Amygdala (tissue), 56 donors: Measurements from ENCODE around the gene C2CD2.

Experiments
- DNase-seq, 56 donors: peaks; one replicate each; lab custom pipeline; 2025; lab: John Stamatoyannopoulos, UW

Gene C2CD2

GRCh38 chr21:41873426-41873825 lies 80.4 kb downstream of the C2CD2 start:
- DNase-seq = no peak

GRCh38 chr21:41873005-41873404 lies 80.8 kb downstream of the C2CD2 start:
- DNase-seq = no peak

DNA sequence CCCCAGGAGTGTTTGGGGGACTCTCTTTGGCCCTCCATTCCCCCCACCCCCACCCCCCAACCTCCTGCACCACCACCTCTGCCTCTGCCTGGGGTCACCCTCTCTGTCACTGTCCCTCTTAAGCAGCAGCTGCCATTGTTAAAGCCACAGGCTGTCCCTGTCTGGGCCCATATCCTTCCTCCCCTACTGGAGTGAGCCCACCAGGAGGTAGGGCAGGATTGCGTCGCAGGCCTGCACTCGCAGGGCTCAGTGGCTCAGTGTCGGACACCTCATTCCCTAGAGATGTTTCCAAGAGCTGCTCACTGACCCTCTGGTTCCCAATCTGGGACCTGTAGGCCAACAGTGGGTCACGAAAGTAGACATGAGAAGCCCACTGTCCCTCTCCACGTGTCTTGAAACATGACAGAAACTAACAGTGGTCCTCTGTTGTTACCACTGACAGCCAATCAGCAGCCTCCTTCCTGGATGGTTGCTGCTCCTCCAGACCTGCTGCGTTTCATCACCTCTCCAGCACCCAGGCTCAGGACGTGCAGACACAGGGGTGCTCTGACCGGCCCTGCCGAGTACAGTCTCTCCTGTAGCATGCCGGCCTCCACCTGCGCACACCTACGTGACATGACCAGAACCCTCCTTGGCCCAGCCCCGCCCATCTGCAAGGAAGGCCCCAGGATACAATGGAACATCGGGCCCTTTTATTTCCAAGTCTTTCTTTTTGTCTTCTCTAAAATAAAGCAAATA lies 82.4 kb downstream of the C2CD2 start:
- DNase-seq = no peak

- no peak for DNase-seq
Measured at GRCh38 chr21:41869771-41870170, 84.0 kb downstream of the C2CD2 start.

- no peak for DNase-seq
Measured at GRCh38 chr21:41868062-41868710, 85.6 kb downstream of the C2CD2 start.

GRCh38 chr21:41867313-41867712 lies 86.5 kb downstream of the C2CD2 start:
- DNase-seq = no peak

- no peak for DNase-seq
Measured at GRCh38 chr21:41866274-41866809, 87.5 kb downstream of the C2CD2 start.

DNA sequence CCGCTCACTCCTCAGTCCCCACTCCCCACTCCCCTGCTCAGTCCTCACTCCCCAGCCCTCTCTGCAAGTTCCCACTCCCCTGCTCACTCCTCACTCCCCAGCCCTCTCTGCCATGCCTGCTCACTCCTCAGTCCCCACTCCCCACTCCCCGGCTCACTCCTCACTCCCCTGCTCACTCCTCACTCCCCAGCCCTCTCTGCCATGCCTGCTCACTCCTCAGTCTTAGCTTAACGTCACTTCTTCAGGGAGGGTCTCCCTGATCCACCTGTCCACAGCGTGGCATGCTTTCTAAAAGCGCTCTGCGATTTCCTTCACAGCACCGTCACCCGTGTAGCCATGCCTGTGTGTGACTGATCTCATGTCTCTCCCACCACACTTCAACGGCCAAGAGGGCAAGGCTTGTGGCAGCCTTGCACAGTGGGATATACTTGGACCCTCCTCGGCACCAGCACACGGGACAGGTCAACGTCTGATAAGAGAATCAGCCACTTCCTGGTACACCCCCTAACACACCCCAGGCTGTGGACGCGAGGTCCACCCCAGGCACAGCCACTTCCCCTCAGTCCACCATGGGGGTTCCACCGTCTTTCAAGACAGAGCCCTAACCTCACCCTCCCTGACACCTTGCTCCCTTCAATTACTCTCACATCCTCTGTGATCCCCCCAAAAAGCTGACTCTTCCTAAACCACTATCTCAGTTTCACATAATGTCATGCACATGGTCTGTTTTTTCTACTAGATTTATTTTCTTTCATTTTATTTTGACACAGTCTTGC lies 88.6 kb downstream of the C2CD2 start:
- DNase-seq = no peak

- no peak for DNase-seq
Measured at GRCh38 chr21:41864311-41865001, 89.4 kb downstream of the C2CD2 start.

DNA sequence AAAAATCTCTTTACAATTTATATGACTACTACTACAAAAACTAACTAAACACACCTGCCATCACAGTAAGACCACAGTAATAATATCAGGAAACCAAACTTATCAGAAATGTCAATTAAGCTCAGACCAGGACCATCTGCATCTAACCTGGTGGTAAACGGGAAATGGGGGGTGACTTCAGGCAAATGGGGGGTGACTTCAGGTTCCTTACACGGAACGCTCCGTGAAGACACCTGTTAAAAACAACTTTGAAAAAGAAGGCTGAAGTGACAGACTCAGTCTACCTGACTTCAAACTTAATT lies 90.4 kb downstream of the C2CD2 start:
- DNase-seq = no peak

- DNase-seq = no peak
Measured at GRCh38 chr21:41861987-41862386, 91.8 kb downstream of the C2CD2 start.

- DNase-seq = no peak
Measured at GRCh38 chr21:41861255-41861654, 92.6 kb downstream of the C2CD2 start.

DNA sequence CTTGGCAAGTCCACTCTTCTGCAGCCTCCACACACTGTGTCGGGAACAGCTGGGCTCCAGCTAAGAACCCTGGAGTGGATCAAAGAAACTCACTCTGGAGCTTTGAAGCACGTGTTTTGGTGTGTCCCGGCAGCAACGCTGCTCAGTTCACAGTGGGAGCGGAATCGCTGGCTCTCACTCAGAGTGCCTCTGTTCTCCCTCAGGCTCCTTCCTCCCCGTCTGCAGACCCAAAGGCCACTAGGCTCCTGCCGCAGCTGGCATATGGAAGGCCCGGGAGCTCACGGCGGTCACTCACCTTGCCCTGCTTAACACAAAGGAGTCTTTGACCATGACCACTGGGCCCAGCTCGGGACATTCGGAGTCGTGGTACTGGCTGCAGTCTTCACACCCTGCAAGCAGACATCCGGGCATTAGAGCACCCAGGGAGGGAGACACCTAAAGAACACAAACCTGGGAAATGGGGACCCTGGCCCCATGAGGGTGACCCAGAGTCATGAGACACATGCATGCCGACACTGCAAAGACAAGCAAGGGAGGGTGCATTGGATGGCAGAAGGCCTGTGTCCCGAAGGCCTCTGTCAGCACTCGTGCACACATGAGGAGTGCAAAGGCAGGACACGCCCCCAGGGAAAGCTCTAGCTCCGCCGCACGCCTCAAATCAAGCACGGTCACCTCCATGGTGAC lies 94.4 kb downstream of the C2CD2 start:
- DNase-seq = no peak

DNA sequence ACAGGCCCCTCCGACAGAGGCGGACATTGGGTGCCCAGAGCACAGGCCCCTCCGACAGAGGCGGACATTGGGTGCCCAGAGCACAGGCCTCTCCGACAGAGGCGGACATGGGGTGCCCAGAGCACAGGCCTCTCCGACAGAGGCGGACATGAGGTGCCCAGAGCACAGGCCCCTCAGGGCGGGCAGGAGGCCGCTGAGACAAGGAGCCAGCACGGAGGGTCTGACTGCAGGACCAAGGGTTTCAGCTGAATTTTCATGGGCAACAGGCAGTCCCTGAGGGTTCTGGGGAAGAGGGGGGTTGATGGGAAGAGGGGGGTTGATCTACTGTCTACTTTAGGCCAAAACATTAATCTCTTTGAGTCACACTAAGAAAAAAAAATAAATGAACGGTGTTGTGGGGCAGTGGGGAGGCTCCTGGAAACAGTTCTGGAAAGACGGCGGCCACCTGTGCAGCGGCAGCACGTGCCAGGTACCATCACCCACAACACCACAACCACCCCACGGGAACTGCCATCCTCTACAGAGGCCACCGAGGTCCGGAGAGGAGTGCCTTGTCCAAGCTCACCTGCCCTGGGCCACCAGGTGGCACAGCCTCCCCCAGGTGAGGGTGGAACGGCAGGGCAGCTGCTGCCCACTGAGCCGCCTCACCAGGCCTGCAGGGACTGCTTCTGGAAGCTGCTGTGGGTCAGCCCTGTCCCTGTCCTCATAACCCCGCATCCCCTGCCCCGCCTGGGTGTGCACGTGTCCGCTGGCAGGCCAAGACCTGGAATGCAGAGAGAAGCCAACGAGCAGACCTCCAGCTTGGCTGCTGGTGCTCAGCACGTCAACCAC lies 95.1 kb downstream of the C2CD2 start:
- no peak for DNase-seq

DNA sequence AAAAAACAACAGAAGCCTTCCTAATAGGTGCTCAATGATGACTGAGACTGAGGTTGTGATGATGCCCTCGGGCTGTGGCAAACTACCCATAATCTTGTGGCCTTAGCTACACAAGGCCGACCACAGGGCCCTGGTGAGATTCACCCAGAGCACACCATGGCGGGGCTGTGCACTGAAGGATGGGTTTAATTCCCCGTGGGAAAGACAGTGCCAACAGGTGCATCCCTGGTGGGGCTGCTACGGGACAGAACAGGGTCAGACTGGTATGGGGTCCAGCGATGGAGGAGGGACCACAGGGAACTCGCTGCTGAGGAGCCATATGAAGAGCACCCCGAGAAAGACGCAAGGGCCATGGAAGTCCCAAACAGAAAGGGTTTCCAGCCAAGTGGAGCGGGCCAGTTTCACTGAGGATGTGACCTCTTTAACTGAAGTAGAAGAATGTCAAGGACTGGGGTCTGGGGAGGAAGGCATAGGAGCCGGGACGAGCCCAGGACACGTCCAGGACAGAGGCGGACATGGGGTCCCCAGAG lies 96.0 kb downstream of the C2CD2 start:
- DNase-seq = no peak

GRCh38 chr21:41856572-41856971 lies 97.2 kb downstream of the C2CD2 start:
- no peak for DNase-seq

- no peak for DNase-seq
Measured at GRCh38 chr21:41854426-41854995, 99.3 kb downstream of the C2CD2 start.

- no peak for DNase-seq
Measured at GRCh38 chr21:41852929-41853320, 100.9 kb downstream of the C2CD2 start.
